Peyer's patch (tissue), 4 donors: ENCODE results near the gene CFHR5. TPM values are rescaled to one million over a fixed set of nuclear protein-coding genes. Genes with fewer than 3 reads are reported as not detected.

Source experiments
- DNase-seq, 3 donors: peaks; one replicate each; pipeline ENCODE4 v3.0.0-alpha.2; 2017 to 2019
- H3K27ac ChIP-seq, 4 donors: fragments of 200-600 bp; sonication (generic); one replicate each; pipeline ENCODE4 v1.5.1; 2016 to 2019
- H3K27me3 ChIP-seq, 2 donors: fragments of 200-600 bp; sonication (generic); one replicate each; pipeline ENCODE4 v1.5.1; 2019
- H3K36me3 ChIP-seq, 3 donors: fragments of 200-600 bp; sonication (generic); one replicate each; pipeline ENCODE4 v1.5.1; 2016 to 2019
- H3K4me1 ChIP-seq, 4 donors: fragments of 200-600 bp; sonication (generic); one replicate each; pipeline ENCODE4 v1.5.1; 2016 to 2019
- H3K4me3 ChIP-seq, 4 donors: fragments of 200-600 bp; sonication (generic); 1 replicate in 3 of 4; 2 replicates in 1 of 4; pipeline ENCODE4 v1.5.1; 2016 to 2019; ENCODE audit warnings: mild to moderate bottlenecking in 1 of 4
- H3K9me3 ChIP-seq, 4 donors: fragments of 200-600 bp; sonication (generic); one replicate each; pipeline ENCODE4 v1.5.1; 2016 to 2019; ENCODE audit warnings: mild to moderate bottlenecking in 1 of 4
- CTCF ChIP-seq, 6 experiments: fragments of 450-650 bp in 4 of 6; fragments of 200-600 bp in 2 of 6; sonication (generic) in 1 of 6; IDR thresholded peaks; one replicate each; pipeline ENCODE4 v1.5.1; 2017 to 2019; ENCODE audit warnings: antibody characterized with exemption in 6 of 6, mild to moderate bottlenecking in 3 of 6, moderate library complexity in 1 of 6
- POLR2A ChIP-seq, 2 donors: fragments of 450-650 bp; IDR thresholded peaks; one replicate each; pipeline ENCODE4 v1.5.1; 2017; ENCODE audit warnings: antibody characterized with exemption in 2 of 2, mild to moderate bottlenecking in 2 of 2, moderate library complexity in 2 of 2
- total RNA-seq, 4 donors: library from RNA; depleted of rRNA; stranded (reverse); fragments of >200 nt; gene quantifications; one replicate each; pipeline ENCODE4 v1.1.0, GENCODE V29; 2016

The CFHR5 gene
- total RNA-seq, 4 donors from 2014 or later = not detected

GRCh38 chr1:196993916-196994315, 16.6 kb downstream of the CFHR5 start:
- no peaks in the 10 kb centered on the region for H3K4me1 ChIP-seq
- no peaks in the 10 kb centered on the region for H3K9me3 ChIP-seq
- DNase-seq = no peak
- TF ChIP-seq POLR2A (IDR thresholded peaks at IDR 0.05) = no peak
- no peak for TF ChIP-seq CTCF (IDR thresholded peaks at IDR 0.05)
- H3K27me3 ChIP-seq = no peaks in the 10 kb centered on the region
- no peak overlapping the region for H3K27ac ChIP-seq
- H3K4me3 ChIP-seq = no peak overlapping the region
- no peaks in the 10 kb centered on the region for H3K36me3 ChIP-seq

DNA sequence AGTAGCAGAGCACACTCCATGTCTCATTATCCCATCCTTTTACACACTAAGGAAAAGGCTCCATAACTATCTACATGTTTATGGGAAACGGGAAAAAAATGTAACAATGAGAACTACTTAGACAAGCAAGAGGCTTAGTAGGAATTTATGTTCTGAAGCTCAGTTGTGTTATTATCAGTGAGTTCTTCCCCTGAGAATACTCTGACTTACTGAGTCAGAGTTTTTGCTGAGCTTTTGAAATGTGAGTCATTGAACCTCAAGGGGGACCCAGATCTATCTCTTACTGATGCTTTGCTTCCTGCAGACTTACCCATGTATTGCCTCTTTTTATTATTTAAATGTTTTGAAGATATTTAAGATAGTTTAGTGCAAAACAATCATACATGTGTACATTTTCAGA, 20.1 kb downstream of the CFHR5 start:
- H3K4me1 ChIP-seq = no peaks in the 10 kb centered on the region
- H3K36me3 ChIP-seq = no peaks in the 10 kb centered on the region
- DNase-seq = no peak
- H3K27ac ChIP-seq = no peak overlapping the region
- TF ChIP-seq CTCF (IDR thresholded peaks at IDR 0.05) = no peak
- TF ChIP-seq POLR2A (IDR thresholded peaks at IDR 0.05) = no peak
- no peak overlapping the region for H3K4me3 ChIP-seq
- H3K9me3 ChIP-seq = no peaks in the 10 kb centered on the region
- no peaks in the 10 kb centered on the region for H3K27me3 ChIP-seq

DNA sequence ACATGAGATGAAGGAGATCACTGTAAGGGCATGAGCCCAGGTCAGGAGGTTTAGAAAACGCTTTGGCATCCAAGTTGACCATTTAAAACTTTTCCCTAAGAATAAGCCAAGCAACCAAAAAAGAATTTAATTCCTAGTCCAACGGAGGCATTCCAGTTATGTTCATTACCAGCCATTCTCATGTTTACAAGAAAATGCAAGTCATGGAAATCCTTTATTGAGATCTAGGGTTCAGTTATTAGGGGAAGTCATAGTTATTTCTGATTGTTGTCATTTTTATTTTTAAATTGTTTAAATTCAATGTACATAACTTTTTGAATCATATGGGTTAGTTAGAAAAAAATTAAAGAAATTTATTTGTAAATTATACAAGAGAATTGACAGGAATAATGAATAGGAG, 24.5 kb downstream of the CFHR5 start:
- H3K4me1 ChIP-seq = no peaks in the 10 kb centered on the region
- no peak for DNase-seq
- no peaks in the 10 kb centered on the region for H3K9me3 ChIP-seq
- H3K36me3 ChIP-seq = no peaks in the 10 kb centered on the region
- H3K4me3 ChIP-seq = no peak overlapping the region
- H3K27ac ChIP-seq = no peak overlapping the region
- no peak for TF ChIP-seq POLR2A (IDR thresholded peaks at IDR 0.05)
- TF ChIP-seq CTCF (IDR thresholded peaks at IDR 0.05) = no peak
- H3K27me3 ChIP-seq = no peaks in the 10 kb centered on the region

DNA sequence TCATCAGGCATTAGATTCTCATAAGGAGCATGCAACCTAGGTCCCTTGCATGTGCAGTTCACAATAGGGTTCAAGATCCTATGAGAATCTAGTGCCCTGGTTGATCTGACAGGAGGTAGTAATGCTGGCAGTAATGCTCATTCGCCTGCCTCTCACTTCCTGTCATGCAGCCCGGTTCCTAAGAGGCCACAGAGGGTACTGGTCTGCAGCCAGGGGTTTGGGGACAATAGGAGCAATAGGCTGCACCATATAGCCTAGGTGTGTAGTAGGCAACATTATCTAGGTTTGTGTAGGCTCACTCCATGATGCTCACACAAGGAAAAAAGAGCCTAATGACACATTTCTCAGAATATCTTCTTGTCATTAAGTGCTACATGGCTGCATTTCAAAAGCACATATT, 25.8 kb downstream of the CFHR5 start:
- no peaks in the 10 kb centered on the region for H3K4me1 ChIP-seq
- DNase-seq = no peak
- no peaks in the 10 kb centered on the region for H3K9me3 ChIP-seq
- H3K4me3 ChIP-seq = no peak overlapping the region
- no peak for TF ChIP-seq CTCF (IDR thresholded peaks at IDR 0.05)
- TF ChIP-seq POLR2A (IDR thresholded peaks at IDR 0.05) = no peak
- H3K27ac ChIP-seq = no peak overlapping the region
- no peaks in the 10 kb centered on the region for H3K27me3 ChIP-seq
- no peaks in the 10 kb centered on the region for H3K36me3 ChIP-seq

GRCh38 chr1:197008861-197009260, 31.5 kb downstream of the CFHR5 start:
- no peaks in the 10 kb centered on the region for H3K9me3 ChIP-seq
- no peaks in the 10 kb centered on the region for H3K4me1 ChIP-seq
- H3K27ac ChIP-seq = no peak overlapping the region
- no peaks in the 10 kb centered on the region for H3K27me3 ChIP-seq
- H3K36me3 ChIP-seq = no peaks in the 10 kb centered on the region
- no peak overlapping the region for H3K4me3 ChIP-seq
- DNase-seq = no peak
- TF ChIP-seq CTCF (IDR thresholded peaks at IDR 0.05) = no peak
- TF ChIP-seq POLR2A (IDR thresholded peaks at IDR 0.05) = no peak

- no peak overlapping the region for H3K4me3 ChIP-seq
- TF ChIP-seq POLR2A (IDR thresholded peaks at IDR 0.05) (no peak), CTCF (IDR thresholded peaks at IDR 0.05) (no peak)
- no peaks in the 10 kb centered on the region for H3K9me3 ChIP-seq
- no peaks in the 10 kb centered on the region for H3K27me3 ChIP-seq
- no peaks in the 10 kb centered on the region for H3K4me1 ChIP-seq
- no peak for DNase-seq
- no peaks in the 10 kb centered on the region for H3K36me3 ChIP-seq
- H3K27ac ChIP-seq = no peak overlapping the region
These were observed 34.3 kb downstream of the CFHR5 start for GRCh38 chr1:197011614-197012013.
